CD14-positive monocyte (primary cell): ENCODE data around the gene PAX8. TPM values are rescaled to one million over a fixed set of nuclear protein-coding genes. Genes with fewer than 3 reads are reported as not detected.

Experiments used
- DNase-seq, 3 donors: peaks; one replicate each; pipeline ENCODE4 v3.0.0-alpha.2; 2011 to 2022
- H2AFZ ChIP-seq: 2 replicates; pipeline ENCODE4 v1.6.0; 2012; ENCODE audit warnings: mild to moderate bottlenecking, low read depth, low read length, inconsistent platforms; ENCODE audit not compliant: insufficient read depth, poor library complexity, severe bottlenecking
- H3K27ac ChIP-seq, 2 donors: 1 replicate in 1 of 2; 2 replicates in 1 of 2; pipeline ENCODE4 v1.5.1; 2012 to 2013; ENCODE audit warnings: low read length in 2 of 2, control low read depth in 1 of 2, inconsistent platforms in 1 of 2, low read depth in 1 of 2, mild to moderate bottlenecking in 1 of 2
- H3K27me3 ChIP-seq, 2 donors: one replicate each; pipeline versions ENCODE4 v1.6.0 to v1.6.1; 2011 to 2013; ENCODE audit warnings: low read length in 2 of 2; ENCODE audit not compliant: control insufficient read depth in 2 of 2, insufficient read depth in 2 of 2
- H3K36me3 ChIP-seq, 2 donors: replicated peaks in 1 of 2; 1 replicate in 1 of 2; 2 replicates in 1 of 2; pipeline versions ENCODE4 v1.5.1 to v1.6.1; 2012 to 2013; ENCODE audit warnings: low read length in 2 of 2, control low read depth in 1 of 2, inconsistent platforms in 1 of 2, mild to moderate bottlenecking in 1 of 2; ENCODE audit not compliant: insufficient read depth in 2 of 2, control insufficient read depth in 1 of 2
- H3K4me1 ChIP-seq, 2 donors: 1 replicate in 1 of 2; 2 replicates in 1 of 2; pipeline versions ENCODE4 v1.5.1 to v1.6.1; 2012 to 2013; ENCODE audit warnings: low read length in 2 of 2, control low read depth in 1 of 2, inconsistent platforms in 1 of 2, mild to moderate bottlenecking in 1 of 2, moderate library complexity in 1 of 2; ENCODE audit not compliant: insufficient read depth in 2 of 2, control insufficient read depth in 1 of 2
- H3K4me2 ChIP-seq: replicated peaks from 2 replicates; pipeline ENCODE3; 2012; ENCODE audit warnings: low read length, moderate library complexity, mild to moderate bottlenecking; ENCODE audit not compliant: poor library complexity, severe bottlenecking; ENCODE audit errors: extremely low read depth
- H3K4me3 ChIP-seq, 3 experiments: fragments of 200-600 bp in 1 of 3; sonication (generic) in 1 of 3; replicated peaks in 1 of 3; 1 replicate in 2 of 3; 2 replicates in 1 of 3; pipeline ENCODE4 v1.5.1; 2011 to 2013; ENCODE audit warnings: low read length in 3 of 3, mild to moderate bottlenecking in 3 of 3, control low read depth in 2 of 3, low read depth in 2 of 3, inconsistent platforms in 1 of 3, moderate library complexity in 1 of 3
- H3K79me2 ChIP-seq: 2 replicates; pipeline ENCODE4 v1.6.0; 2012; ENCODE audit warnings: mild to moderate bottlenecking, control low read depth, inconsistent platforms, low read length, moderate library complexity; ENCODE audit not compliant: insufficient read depth
- H3K9ac ChIP-seq: 2 replicates; pipeline ENCODE4 v1.6.0; 2017; ENCODE audit warnings: low read length, mild to moderate bottlenecking; ENCODE audit not compliant: insufficient read depth, poor library complexity, severe bottlenecking
- H3K9me3 ChIP-seq, 2 donors: replicated peaks in 1 of 2; 1 replicate in 1 of 2; 2 replicates in 1 of 2; pipeline versions ENCODE4 v1.5.1 to v1.6.1; 2012 to 2013; ENCODE audit warnings: low read length in 2 of 2, control low read depth in 1 of 2; ENCODE audit not compliant: control insufficient read depth in 1 of 2, insufficient read depth in 1 of 2
- H4K20me1 ChIP-seq: 2 replicates; pipeline ENCODE4 v1.6.0; 2012; ENCODE audit warnings: mild to moderate bottlenecking, low read length, control low read depth, moderate library complexity; ENCODE audit not compliant: insufficient read depth
- H3K27ac Mint-ChIP-seq, 7 donors: one replicate each; pipeline ENCODE4 v1.8.0; 2020; ENCODE audit warnings: mild to moderate bottlenecking in 7 of 7, mixed read lengths in 7 of 7, moderate library complexity in 6 of 7, inconsistent platforms in 2 of 7
- H3K27me3 Mint-ChIP-seq, 3 donors: one replicate each; pipeline ENCODE4 v1.8.0; 2021 to 2022; ENCODE audit warnings: low read depth in 3 of 3, mild to moderate bottlenecking in 3 of 3, mixed read lengths in 3 of 3, moderate library complexity in 3 of 3, inconsistent platforms in 1 of 3
- H3K36me3 Mint-ChIP-seq, 2 donors: one replicate each; pipeline ENCODE4 v1.8.0; 2020; ENCODE audit warnings: mixed read lengths in 2 of 2, inconsistent platforms in 1 of 2, mild to moderate bottlenecking in 1 of 2
- H3K4me1 Mint-ChIP-seq: one replicate; pipeline ENCODE4 v1.8.0; 2020; ENCODE audit warnings: mild to moderate bottlenecking, mixed read lengths
- H3K4me3 Mint-ChIP-seq, 2 donors: one replicate each; pipeline ENCODE4 v1.8.0; 2020; ENCODE audit warnings: mild to moderate bottlenecking in 2 of 2, mixed read lengths in 2 of 2, moderate library complexity in 1 of 2
- H3K9me3 Mint-ChIP-seq, 7 donors: one replicate each; pipeline ENCODE4 v1.8.0; 2020 to 2022; ENCODE audit warnings: mixed read lengths in 7 of 7, mild to moderate bottlenecking in 6 of 7, moderate library complexity in 6 of 7, inconsistent platforms in 2 of 7
- WGBS: methylation state at CpG from one replicate; pipeline ENCODE4 v1.1.5; 2013; ENCODE audit warnings: missing lambda C conversion rate; ENCODE audit not compliant: insufficient coverage; 5-methylcytosine and 5-hydroxymethylcytosine counted together
- intact Hi-C, 2 donors: fragments of 100-400 bp; cut with micrococcal nuclease; formaldehyde crosslinking; loops; one replicate each; pipeline versions ENCODE4 v1.15.0 to v1.15.1; 2023
- polyA plus RNA-seq, 3 donors: library from polyadenylated mRNA; depleted of rRNA in 1 of 3; unstranded in 2 of 3; stranded (reverse) in 1 of 3; fragments of 300-500 nt in 2 of 3; fragments of >200 nt in 1 of 3; fragmentation: Illumina TruSeq in 2 of 3; gene quantifications; 1 replicate in 2 of 3; 2 replicates in 1 of 3; pipeline ENCODE4 v1.2.3, GENCODE V29; 2012 to 2021
- TF ChIP-seq, protein P1 (sequence below): fragments of 200-600 bp; IDR thresholded peaks from one replicate; pipeline ENCODE4 v1.8.0; 2022; ENCODE audit warnings: antibody characterized with exemption, mild to moderate bottlenecking

PAX8 gene
- polyA plus RNA-seq, 3 donors = 0.26 to 0.47 (median 0.36) TPM

DNA sequence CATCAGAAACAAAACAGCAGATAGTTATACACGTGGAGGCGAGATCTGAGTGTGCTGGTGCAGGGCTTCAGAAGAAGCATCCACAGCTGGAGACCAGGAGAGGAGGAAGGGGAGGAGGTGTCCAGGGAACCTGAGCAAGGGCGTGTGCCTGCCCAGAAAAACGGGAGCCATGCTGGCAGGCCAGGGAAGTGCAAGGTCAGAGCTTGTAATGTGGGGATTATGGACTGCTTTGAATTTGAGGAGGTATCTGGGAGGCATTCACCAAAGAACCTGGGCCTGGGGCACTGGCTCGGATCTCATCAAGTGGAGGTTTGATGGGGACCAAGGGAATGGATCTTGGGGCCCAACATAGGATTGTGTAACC lies 92.3 kb downstream of the PAX8 start:
- no peak overlapping the region for H3K4me3 Mint-ChIP-seq
- intact Hi-C loops = loop anchor here in 1 of 2 donors (5.0 kb wide), 1 partner anchor 44 kb away; no protein-coding TSS in a partner anchor
- H3K4me1 Mint-ChIP-seq = peaks cover 82% of the 10 kb centered on the region
- no peaks in the 10 kb centered on the region for H3K27me3 ChIP-seq
- WGBS = 98% methylated on average over 3 of the region's 5 CpGs
- H3K36me3 Mint-ChIP-seq = peaks cover 63 to 75% of the 10 kb centered on the region in 2 donors
- no peaks in the 10 kb centered on the region for H3K9me3 ChIP-seq
- no peak overlapping the region for H3K4me2 ChIP-seq
- H3K9me3 Mint-ChIP-seq = peaks cover 0 to 1% (median 0%) of the 10 kb centered on the region in 7 donors
- peaks cover 73 to 83% of the 10 kb centered on the region in 2 donors for H3K4me1 ChIP-seq
- H3K27ac ChIP-seq = peak overlapping the region; percentile 86 to 90
- peaks cover 90% of the 10 kb centered on the region for H3K79me2 ChIP-seq
- no peak overlapping the region for H3K9ac ChIP-seq
- DNase-seq = no peak
- no peak overlapping the region for H3K4me3 ChIP-seq
- H3K27me3 Mint-ChIP-seq = no peaks in the 10 kb centered on the region
- H3K27ac Mint-ChIP-seq = peak overlapping the region; percentile 89 to 98 (median 96)
- peaks cover 42 to 66% of the 10 kb centered on the region in 2 donors for H3K36me3 ChIP-seq
- H4K20me1 ChIP-seq = peaks cover 80% of the 10 kb centered on the region
- H2AFZ ChIP-seq = no peak overlapping the region
- TF ChIP-seq, protein P1, sequence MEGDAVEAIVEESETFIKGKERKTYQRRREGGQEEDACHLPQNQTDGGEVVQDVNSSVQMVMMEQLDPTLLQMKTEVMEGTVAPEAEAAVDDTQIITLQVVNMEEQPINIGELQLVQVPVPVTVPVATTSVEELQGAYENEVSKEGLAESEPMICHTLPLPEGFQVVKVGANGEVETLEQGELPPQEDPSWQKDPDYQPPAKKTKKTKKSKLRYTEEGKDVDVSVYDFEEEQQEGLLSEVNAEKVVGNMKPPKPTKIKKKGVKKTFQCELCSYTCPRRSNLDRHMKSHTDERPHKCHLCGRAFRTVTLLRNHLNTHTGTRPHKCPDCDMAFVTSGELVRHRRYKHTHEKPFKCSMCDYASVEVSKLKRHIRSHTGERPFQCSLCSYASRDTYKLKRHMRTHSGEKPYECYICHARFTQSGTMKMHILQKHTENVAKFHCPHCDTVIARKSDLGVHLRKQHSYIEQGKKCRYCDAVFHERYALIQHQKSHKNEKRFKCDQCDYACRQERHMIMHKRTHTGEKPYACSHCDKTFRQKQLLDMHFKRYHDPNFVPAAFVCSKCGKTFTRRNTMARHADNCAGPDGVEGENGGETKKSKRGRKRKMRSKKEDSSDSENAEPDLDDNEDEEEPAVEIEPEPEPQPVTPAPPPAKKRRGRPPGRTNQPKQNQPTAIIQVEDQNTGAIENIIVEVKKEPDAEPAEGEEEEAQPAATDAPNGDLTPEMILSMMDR = no peak

- TF ChIP-seq, protein P1 = no peak
- Mint-ChIP-seq H3K27me3 (peaks cover 0 to 1% (median 0%) of the 10 kb centered on the region in 3 donors), H3K9me3 (peaks cover 0 to 1% (median 0%) of the 10 kb centered on the region in 7 donors), H3K27ac (peak overlapping the region; percentile 10 to 98 (median 95)), H3K4me1 (peaks cover 82% of the 10 kb centered on the region), H3K36me3 (peaks cover 60 to 69% of the 10 kb centered on the region in 2 donors), H3K4me3 (no peak overlapping the region)
- Histone ChIP-seq H3K79me2 (peaks cover 90% of the 10 kb centered on the region), H3K4me1 (peaks cover 74 to 84% of the 10 kb centered on the region in 2 donors), H3K27ac (peak overlapping the region; percentile 86 to 90), H3K9me3 (no peaks in the 10 kb centered on the region), H2AFZ (no peak overlapping the region), H3K9ac (no peak overlapping the region), H3K36me3 (peaks cover 42 to 61% of the 10 kb centered on the region in 2 donors), H4K20me1 (peaks cover 80% of the 10 kb centered on the region), H3K4me2 (no peak overlapping the region), H3K27me3 (no peaks in the 10 kb centered on the region), H3K4me3 (no peak overlapping the region)
- WGBS = 73% methylated on average over 7 of the region's 10 CpGs
- intact Hi-C loops = loop anchor here in 1 of 2 donors (5.0 kb wide), 1 partner anchor 44 kb away; no protein-coding TSS in a partner anchor
- no peak for DNase-seq
These were observed 92.9 kb downstream of the PAX8 start for GRCh38 chr2:113185664-113186432.
